HepG2 (cell line): ENCODE results near the gene ADSS1. TPM values are rescaled to one million over a fixed set of nuclear protein-coding genes. Genes with fewer than 3 reads are reported as not detected.

Experiments used
- DMAP1 ChIP-seq: IDR thresholded peaks from 2 replicates; pipeline ENCODE4 v1.6.1; 2016
- DRAP1 ChIP-seq: IDR thresholded peaks from 2 replicates; pipeline ENCODE4 v1.6.1; 2016; ENCODE audit warnings: missing genetic modification reagents, missing compliant biosample characterization
- GATAD2A ChIP-seq: IDR thresholded peaks from 2 replicates; pipeline ENCODE4 v1.6.1; 2016
- HHEX ChIP-seq: IDR thresholded peaks from 2 replicates; pipeline ENCODE4 v1.6.1; 2016; ENCODE audit warnings: control low read depth
- HNRNPL ChIP-seq: fragments of 200-400 bp; formaldehyde crosslinking; IDR thresholded peaks from 2 replicates; pipeline ENCODE4 v1.6.1; 2017; ENCODE audit warnings: mild to moderate bottlenecking, low read depth, low read length
- HOMEZ ChIP-seq: IDR thresholded peaks from 2 replicates; pipeline ENCODE4 v1.6.1; 2016; ENCODE audit warnings: low read depth
- KLF11 ChIP-seq: IDR thresholded peaks from 2 replicates; pipeline ENCODE4 v1.6.1; 2016; ENCODE audit warnings: missing compliant biosample characterization
- NFAT5 ChIP-seq: sonication (generic); formaldehyde crosslinking; IDR thresholded peaks from 2 replicates; pipeline ENCODE4 v1.4.0; 2020; ENCODE audit warnings: missing genetic modification reagents
- PLSCR1 ChIP-seq: sonication (generic); formaldehyde crosslinking; IDR thresholded peaks from 2 replicates; pipeline ENCODE4 v1.5.0; 2020; ENCODE audit warnings: missing genetic modification reagents, mild to moderate bottlenecking, borderline replicate concordance
- POLR2AphosphoS5 ChIP-seq: IDR thresholded peaks from 2 replicates; pipeline ENCODE4 v1.6.1; 2012; ENCODE audit warnings: low read depth, low read length
- RELA ChIP-seq: sonication (generic); formaldehyde crosslinking; IDR thresholded peaks from 2 replicates; pipeline ENCODE4 v1.4.0; 2020; ENCODE audit warnings: missing genetic modification reagents
- RORA ChIP-seq: sonication (generic); formaldehyde crosslinking; IDR thresholded peaks from 2 replicates; pipeline ENCODE4 v1.5.0; 2020; ENCODE audit warnings: mild to moderate bottlenecking, missing genetic modification reagents, moderate library complexity
- TFDP1 ChIP-seq: IDR thresholded peaks from 2 replicates; pipeline ENCODE4 v1.6.1; 2016; ENCODE audit warnings: missing compliant biosample characterization, missing genetic modification reagents, borderline replicate concordance
- TGIF2 ChIP-seq: IDR thresholded peaks from 2 replicates; pipeline ENCODE4 v1.6.1; 2016; ENCODE audit warnings: control low read depth, missing compliant biosample characterization
- TIGD3 ChIP-seq: sonication (generic); formaldehyde crosslinking; IDR thresholded peaks from 2 replicates; pipeline ENCODE4 v1.5.1; 2020; ENCODE audit warnings: mild to moderate bottlenecking, missing genetic modification reagents, borderline replicate concordance
- ZBTB1 ChIP-seq: sonication (generic); formaldehyde crosslinking; IDR thresholded peaks from 2 replicates; pipeline ENCODE4 v1.4.0; 2020; ENCODE audit warnings: missing genetic modification reagents, borderline replicate concordance
- ZNF362 ChIP-seq: sonication (generic); formaldehyde crosslinking; IDR thresholded peaks from 2 replicates; pipeline ENCODE4 v1.4.0; 2020; ENCODE audit warnings: missing genetic modification reagents, mild to moderate bottlenecking, borderline replicate concordance
- polyA plus RNA-seq, 8 experiments: library from polyadenylated mRNA; depleted of rRNA in 3 of 8; stranded (reverse) in 7 of 8; unstranded in 1 of 8; fragments of >200 nt; fragmentation: Illumina TruSeq in 4 of 8; extraction: Trizol in 4 of 8; gene quantifications; 2 replicates each; pipeline versions ENCODE4 v1.2.1 to v1.2.3, GENCODE V29; 2011 to 2016; ENCODE audit warnings: low read depth in 4 of 8, missing spikeins in 1 of 8, mixed read lengths in 1 of 8; ENCODE audit not compliant: insufficient read depth in 1 of 8
- total RNA-seq, 5 experiments: library from RNA; depleted of rRNA; stranded (reverse); fragments of >200 nt; fragmentation: Illumina TruSeq; extraction: Trizol; gene quantifications; 2 replicates each; pipeline ENCODE4 v1.2.3, GENCODE V29; 2016; ENCODE audit warnings: low read depth in 1 of 5

The ADSS1 gene
- total and polyA plus RNA-seq, 2 of the 13 experiments (the other 11 are each of a cell fraction or from before 2014, with no cell fraction given): 1.0 to 36.7 TPM

GRCh38 chr14:104680806-104681688 is 43.0 kb upstream of the ADSS1 start (continued):
- no peak for TF ChIP-seq NFAT5
- TF ChIP-seq PLSCR1 (CRISPR knock-in tag): no peak
- no peak for TF ChIP-seq ZNF362
- peak; percentile 52 for TF ChIP-seq DMAP1 (CRISPR knock-in tag)
- TF ChIP-seq KLF11 (CRISPR knock-in tag): 0 out of 2 replicates have a peak, but pooled peaks have one; percentile 44
- peak; percentile 51; the same call in 1 of the 2 replicates for TF ChIP-seq TFDP1 (CRISPR knock-in tag)
- TF ChIP-seq GATAD2A (CRISPR knock-in tag): peak; percentile 63; the same call in 1 of the 2 replicates
- TF ChIP-seq HOMEZ (CRISPR knock-in tag): no peak
- TF ChIP-seq HNRNPL: peak; percentile 81
- no peak for TF ChIP-seq TIGD3 (CRISPR knock-in tag)
- TF ChIP-seq DRAP1 (CRISPR knock-in tag): no peak
- no peak for TF ChIP-seq HHEX (CRISPR knock-in tag)
- TF ChIP-seq TGIF2 (CRISPR knock-in tag): 0 out of 2 replicates have a peak, but pooled peaks have one; percentile 14
- no peak for TF ChIP-seq ZBTB1
- no peak for TF ChIP-seq POLR2AphosphoS5
- no peak for TF ChIP-seq RORA (CRISPR knock-in tag)
- TF ChIP-seq RELA (CRISPR knock-in tag): no peak
